Esophagus muscularis mucosa (tissue), 4 donors: ENCODE data around the gene ADK. TPM values are rescaled to one million over a fixed set of nuclear protein-coding genes. Genes with fewer than 3 reads are reported as not detected.

ENCODE experiments used
- DNase-seq: peaks from one replicate; pipeline ENCODE4 v3.0.0-alpha.2; 2017; ENCODE audit errors: extremely low spot score
- H3K27ac ChIP-seq, 4 donors: fragments of 200-600 bp; sonication (generic); replicated peaks in 1 of 4; 1 replicate in 3 of 4; 2 replicates in 1 of 4; pipeline ENCODE4 v1.5.1; 2016 to 2019; ENCODE audit warnings: mild to moderate bottlenecking in 1 of 4
- H3K27me3 ChIP-seq, 4 donors: fragments of 200-600 bp; sonication (generic); one replicate each; pipeline versions ENCODE4 v1.5.1 to v1.6.0; 2016 to 2019
- H3K36me3 ChIP-seq, 4 donors: fragments of 200-600 bp; sonication (generic); one replicate each; pipeline ENCODE4 v1.5.1; 2016 to 2019
- H3K4me1 ChIP-seq, 4 donors: fragments of 200-600 bp; sonication (generic); one replicate each; pipeline ENCODE4 v1.5.1; 2016 to 2019
- H3K4me3 ChIP-seq, 4 donors: fragments of 200-600 bp; sonication (generic); 1 replicate in 2 of 4; 2 replicates in 2 of 4; pipeline ENCODE4 v1.5.1; 2016 to 2019; ENCODE audit warnings: mild to moderate bottlenecking in 4 of 4, moderate library complexity in 1 of 4
- H3K9me3 ChIP-seq, 4 donors: fragments of 200-600 bp; sonication (generic); 1 replicate in 3 of 4; 2 replicates in 1 of 4; pipeline ENCODE4 v1.5.1; 2016 to 2019
- EP300 ChIP-seq: sonication (generic); formaldehyde crosslinking; IDR thresholded peaks from one replicate; pipeline ENCODE4 v1.6.1; 2017; ENCODE audit warnings: antibody characterized with exemption
- POLR2A ChIP-seq: fragments of 450-650 bp; IDR thresholded peaks from one replicate; pipeline ENCODE4 v1.6.1; 2017; ENCODE audit warnings: antibody characterized with exemption, moderate library complexity, mild to moderate bottlenecking, low read depth
- POLR2AphosphoS5 ChIP-seq, 2 donors: sonication (generic); formaldehyde crosslinking; IDR thresholded peaks; one replicate each; pipeline ENCODE4 v1.6.1; 2017; ENCODE audit warnings: antibody characterized with exemption in 2 of 2
- WGBS: methylation state at CpG from one replicate; pipeline ENCODE4 v1.1.5; 2018; 5-methylcytosine and 5-hydroxymethylcytosine counted together
- intact Hi-C: fragments of 100-400 bp; cut with DNase I; formaldehyde crosslinking; loops from one replicate; pipeline ENCODE4 v1.15.1; 2023
- small RNA-seq, 3 donors: library from RNA; depleted of rRNA; stranded (forward); fragments of <200 nt; gene quantifications; one replicate each; pipeline ENCODE3, GENCODE V24; 2016
- total RNA-seq, 4 donors: library from RNA; depleted of rRNA; stranded (reverse); fragments of >200 nt; gene quantifications; one replicate each; pipeline versions ENCODE4 v1.1.0 to v1.2.1, GENCODE V29; 2016
- TF ChIP-seq, protein P1 (sequence below), 3 experiments: fragments of 200-600 bp in 2 of 3; fragments of 450-650 bp in 1 of 3; sonication (generic) in 2 of 3; IDR thresholded peaks; one replicate each; pipeline ENCODE4 v1.5.1; 2017 to 2019; ENCODE audit warnings: antibody characterized with exemption in 3 of 3, mild to moderate bottlenecking in 2 of 3, moderate library complexity in 1 of 3

Gene ADK
- total RNA-seq, 4 donors from 2014 or later: 20.2 to 23.3 (median 21.2) TPM

DNA sequence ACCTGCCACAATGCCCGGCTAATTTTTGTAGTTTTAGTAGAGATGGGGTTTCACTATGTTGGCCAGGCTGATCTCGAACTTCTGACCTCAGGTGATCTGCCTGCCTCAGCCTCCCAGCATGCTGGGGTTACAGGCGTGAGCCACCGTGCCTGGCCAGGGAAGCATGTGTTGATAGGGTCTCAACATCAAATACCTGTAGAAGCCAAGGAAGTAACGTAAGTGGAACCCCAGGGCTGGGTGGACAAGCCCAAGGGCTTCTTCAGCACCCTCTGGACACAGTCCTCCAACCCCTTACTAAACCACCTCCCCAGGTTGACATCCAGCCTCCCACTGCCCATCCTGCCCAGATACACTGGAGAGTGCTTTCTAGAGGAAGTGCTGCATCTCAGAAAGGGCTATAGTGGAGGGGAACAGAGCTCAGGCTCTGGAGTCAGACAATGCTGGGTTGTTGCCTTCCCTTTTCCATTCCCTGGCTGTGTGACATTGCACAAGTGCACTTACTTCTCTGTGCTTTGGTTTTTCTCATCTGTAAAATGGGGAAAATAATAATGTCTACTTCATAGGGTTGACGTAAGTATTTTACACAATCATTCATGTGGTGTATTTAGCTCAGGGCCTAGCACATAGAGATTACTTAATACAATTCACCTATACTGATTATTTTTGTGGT lies 601.5 kb downstream of the ADK start:
- no peak overlapping the region for H3K27ac ChIP-seq
- TF ChIP-seq EP300 (no peak), POLR2A (no peak), POLR2AphosphoS5 (IDR thresholded peaks at IDR 0.05) (no peak)
- TF ChIP-seq, protein P1, sequence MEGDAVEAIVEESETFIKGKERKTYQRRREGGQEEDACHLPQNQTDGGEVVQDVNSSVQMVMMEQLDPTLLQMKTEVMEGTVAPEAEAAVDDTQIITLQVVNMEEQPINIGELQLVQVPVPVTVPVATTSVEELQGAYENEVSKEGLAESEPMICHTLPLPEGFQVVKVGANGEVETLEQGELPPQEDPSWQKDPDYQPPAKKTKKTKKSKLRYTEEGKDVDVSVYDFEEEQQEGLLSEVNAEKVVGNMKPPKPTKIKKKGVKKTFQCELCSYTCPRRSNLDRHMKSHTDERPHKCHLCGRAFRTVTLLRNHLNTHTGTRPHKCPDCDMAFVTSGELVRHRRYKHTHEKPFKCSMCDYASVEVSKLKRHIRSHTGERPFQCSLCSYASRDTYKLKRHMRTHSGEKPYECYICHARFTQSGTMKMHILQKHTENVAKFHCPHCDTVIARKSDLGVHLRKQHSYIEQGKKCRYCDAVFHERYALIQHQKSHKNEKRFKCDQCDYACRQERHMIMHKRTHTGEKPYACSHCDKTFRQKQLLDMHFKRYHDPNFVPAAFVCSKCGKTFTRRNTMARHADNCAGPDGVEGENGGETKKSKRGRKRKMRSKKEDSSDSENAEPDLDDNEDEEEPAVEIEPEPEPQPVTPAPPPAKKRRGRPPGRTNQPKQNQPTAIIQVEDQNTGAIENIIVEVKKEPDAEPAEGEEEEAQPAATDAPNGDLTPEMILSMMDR (IDR thresholded peaks at IDR 0.05): no peak
- no peak for DNase-seq
- intact Hi-C loops: no loop called here
- H3K4me1 ChIP-seq: no peaks in the 10 kb centered on the region
- 83% methylated on average over 5 of the region's 6 CpGs for WGBS
- H3K4me3 ChIP-seq: no peak overlapping the region
- no peaks in the 10 kb centered on the region for H3K27me3 ChIP-seq
- H3K9me3 ChIP-seq: no peaks in the 10 kb centered on the region
- H3K36me3 ChIP-seq: no peaks in the 10 kb centered on the region

GRCh38 chr10:74753442-74754211 lies 602.6 kb downstream of the ADK start:
- intact Hi-C loops: no loop called here
- 80% methylated on average over 15 of the region's 17 CpGs for WGBS
- Histone ChIP-seq H3K27me3 (no peaks in the 10 kb centered on the region), H3K9me3 (no peaks in the 10 kb centered on the region), H3K4me3 (no peak overlapping the region), H3K27ac (no peak overlapping the region), H3K4me1 (no peaks in the 10 kb centered on the region), H3K36me3 (no peaks in the 10 kb centered on the region)
- no peak for TF ChIP-seq POLR2AphosphoS5 (IDR thresholded peaks at IDR 0.05)
- TF ChIP-seq POLR2A: no peak
- TF ChIP-seq EP300: no peak
- TF ChIP-seq, protein P1 (IDR thresholded peaks at IDR 0.05): no peak
- no peak for DNase-seq

- Histone ChIP-seq H3K4me1 (no peaks in the 10 kb centered on the region), H3K27me3 (no peaks in the 10 kb centered on the region), H3K36me3 (no peaks in the 10 kb centered on the region), H3K4me3 (no peak overlapping the region), H3K9me3 (no peaks in the 10 kb centered on the region), H3K27ac (no peak overlapping the region)
- TF ChIP-seq POLR2A (no peak), EP300 (no peak), POLR2AphosphoS5 (IDR thresholded peaks at IDR 0.05) (no peak)
- TF ChIP-seq, protein P1 (IDR thresholded peaks at IDR 0.05): no peak
- no peak for DNase-seq
- 80% methylated on average over 7 of the region's 8 CpGs for WGBS
- intact Hi-C loops: no loop called here
Measured at GRCh38 chr10:74754381-74754821, 603.4 kb downstream of the ADK start.

GRCh38 chr10:74755273-74755672 lies 604.3 kb downstream of the ADK start:
- Histone ChIP-seq H3K27ac (no peak overlapping the region), H3K9me3 (no peaks in the 10 kb centered on the region), H3K4me1 (no peaks in the 10 kb centered on the region), H3K27me3 (no peaks in the 10 kb centered on the region), H3K4me3 (no peak overlapping the region), H3K36me3 (no peaks in the 10 kb centered on the region)
- WGBS: 90% methylated on average over 10 of the region's 10 CpGs
- intact Hi-C loops: no loop called here
- TF ChIP-seq POLR2A (no peak), EP300 (no peak), POLR2AphosphoS5 (IDR thresholded peaks at IDR 0.05) (no peak)
- TF ChIP-seq, protein P1 (IDR thresholded peaks at IDR 0.05): no peak
- DNase-seq: no peak

Small RNA genes lying within 50 kb of the gene (small RNA-seq; reads per million reads assigned to genes)
- gene RF00019 (0 reads per million in 3 donors), gene TIMM9P1 (0 reads per million in 3 donors)

Other genes with a start within 250 kb of the ADK start
- gene PLAU, start 240.1 kb upstream of the ADK start, total RNA-seq: 10 to 100 TPM in 1 of 4 donors, 1 to 10 TPM in 3; 4.2 to 38.3 (median 6.9) TPM
- 100 to 1,000 TPM; 412 to 555 (median 448) TPM for gene VCL, start 153.1 kb upstream of the ADK start, total RNA-seq
- 10 to 100 TPM; 26.5 to 36.4 (median 31.4) TPM for gene AP3M1, start 393 bp upstream of the ADK start, total RNA-seq